Endothelial cell of umbilical vein (primary cell): ENCODE measurements around the gene GALNT14. TPM values are rescaled to one million over a fixed set of nuclear protein-coding genes. Genes with fewer than 3 reads are reported as not detected.

Experiments used
- BruUV-seq: library from RNA; stranded (reverse); fragments of 400-500 nt; replicated peaks from 2 replicates; lab custom pipeline; 2021; lab: Mats Ljungman, UMichigan
- CTCF ChIA-PET: fragments of 300-600, 350-600 bp; sonication (Branson Sonifier 250); formaldehyde crosslinking; loops from one replicate; lab custom pipeline; 2021; ENCODE audit warnings: antibody characterized with exemption, inconsistent platforms; lab: Charles Lee
- POLR2A ChIA-PET: fragments of 300-600, 350-600 bp; sonication (Branson Sonifier 250); formaldehyde crosslinking; loops from one replicate; lab custom pipeline; 2021; ENCODE audit warnings: antibody characterized with exemption, inconsistent platforms; lab: Charles Lee
- DNase-seq: peaks from one replicate; pipeline ENCODE4 v3.0.0-alpha.2; 2011; ENCODE audit warnings: low read depth, low spot score
- FAIRE-seq: peaks from 2 replicates; lab custom pipeline; 2011; peaks lifted over from hg19 to GRCh38; lab: Jason Lieb, UNC
- H2AFZ ChIP-seq: 2 replicates; pipeline ENCODE4 v1.6.0; 2012; ENCODE audit warnings: low read depth, low read length, control low read depth, inconsistent platforms
- H3K27ac ChIP-seq: 2 replicates; pipeline ENCODE4 v1.5.1; 2011; ENCODE audit warnings: low read depth, mild to moderate bottlenecking, control low read depth, low read length, moderate library complexity; ENCODE audit not compliant: insufficient read depth
- H3K27me3 ChIP-seq, 2 experiments: 2 replicates each; pipeline versions ENCODE4 v1.6.0 to v1.6.1; 2011; ENCODE audit warnings: low read length in 2 of 2, mixed read lengths in 1 of 2; ENCODE audit not compliant: control insufficient read depth in 2 of 2, insufficient read depth in 2 of 2
- H3K36me3 ChIP-seq, 2 experiments: 2 replicates in 1 of 2; 3 replicates in 1 of 2; pipeline ENCODE4 v1.5.1; 2011; ENCODE audit warnings: low read length in 2 of 2, mild to moderate bottlenecking in 1 of 2, moderate library complexity in 1 of 2; ENCODE audit not compliant: control insufficient read depth in 2 of 2, insufficient read depth in 2 of 2; ENCODE audit errors: extremely low read depth in 1 of 2
- H3K4me1 ChIP-seq: 3 replicates; pipeline ENCODE4 v1.5.1; 2011; ENCODE audit warnings: mild to moderate bottlenecking, low read length; ENCODE audit not compliant: control insufficient read depth, insufficient read depth; ENCODE audit errors: extremely low read depth
- H3K4me2 ChIP-seq: 2 replicates; pipeline ENCODE4 v1.6.1; 2011; ENCODE audit warnings: low read length, control low read depth, mixed read lengths; ENCODE audit not compliant: insufficient read depth
- H3K4me3 ChIP-seq, 3 experiments: fragments of 200-600 bp in 1 of 3; sonication (generic), shearing (Covaris generic) in 1 of 3; replicated peaks in 1 of 3; 2 replicates each; pipeline ENCODE4 v1.5.1; 2011 to 2016; ENCODE audit warnings: control low read depth in 3 of 3, low read length in 3 of 3, mild to moderate bottlenecking in 2 of 3, inconsistent platforms in 1 of 3, low read depth in 1 of 3, moderate library complexity in 1 of 3; ENCODE audit not compliant: insufficient read depth in 1 of 3
- H3K79me2 ChIP-seq: 2 replicates; pipeline ENCODE4 v1.6.0; 2012; ENCODE audit warnings: low read length, inconsistent platforms; ENCODE audit not compliant: control insufficient read depth, insufficient read depth
- H3K9ac ChIP-seq: replicated peaks from 2 replicates; pipeline ENCODE3; 2011; ENCODE audit warnings: low read length, control low read depth; ENCODE audit not compliant: insufficient read depth; ENCODE audit errors: extremely low read depth
- H3K9me1 ChIP-seq: replicated peaks from 3 replicates; pipeline ENCODE4 v1.6.0; 2011; ENCODE audit warnings: mild to moderate bottlenecking, low read length; ENCODE audit not compliant: control insufficient read depth, insufficient read depth; ENCODE audit errors: extremely low read depth
- H3K9me3 ChIP-seq: replicated peaks from 2 replicates; pipeline ENCODE4 v1.5.1; 2012; ENCODE audit warnings: low read length, inconsistent platforms; ENCODE audit not compliant: control insufficient read depth, insufficient read depth
- H4K20me1 ChIP-seq: replicated peaks from 2 replicates; pipeline ENCODE3; 2011; ENCODE audit warnings: mild to moderate bottlenecking, low read length; ENCODE audit not compliant: control insufficient read depth, insufficient read depth; ENCODE audit errors: extremely low read depth
- EZH2 ChIP-seq: IDR thresholded peaks from 2 replicates; pipeline ENCODE4 v1.6.1; 2012; ENCODE audit warnings: borderline replicate concordance, low read depth, mild to moderate bottlenecking, moderate library complexity, low read length, inconsistent platforms; ENCODE audit not compliant: severe bottlenecking
- FOS ChIP-seq: IDR thresholded peaks from 2 replicates; pipeline ENCODE4 v1.6.1; 2011; ENCODE audit warnings: mild to moderate bottlenecking, low read length, moderate library complexity, borderline replicate concordance; ENCODE audit not compliant: insufficient read depth
- GATA2 ChIP-seq: IDR thresholded peaks from 2 replicates; pipeline ENCODE4 v1.7.0; 2011; ENCODE audit warnings: low read depth, mild to moderate bottlenecking, moderate library complexity, mixed read lengths, low read length; ENCODE audit not compliant: insufficient read length, insufficient read depth
- JUN ChIP-seq: IDR thresholded peaks from 2 replicates; pipeline ENCODE4 v1.6.1; 2011; ENCODE audit warnings: borderline replicate concordance, low read depth; ENCODE audit not compliant: insufficient read length, insufficient read depth
- MYC ChIP-seq: IDR thresholded peaks from one replicate; pipeline ENCODE4 v1.6.1; 2011; ENCODE audit warnings: mild to moderate bottlenecking, low read depth, low read length
- POLR2A ChIP-seq: IDR thresholded peaks from 2 replicates; pipeline ENCODE4 v1.6.1; 2012; ENCODE audit warnings: low read depth, mild to moderate bottlenecking, control low read depth, low read length
- POLR2AphosphoS5 ChIP-seq: IDR thresholded peaks from 2 replicates; pipeline ENCODE4 v1.6.1; 2012; ENCODE audit warnings: low read depth, mild to moderate bottlenecking, control low read depth, low read length, moderate library complexity; ENCODE audit not compliant: insufficient read depth
- dilution Hi-C: fragments of 300-500 bp; cut with MboI; formaldehyde crosslinking; loops from one replicate; pipeline ENCODE4 v1.15.0; 2019; ENCODE audit warnings: low sequenced_read_pairs; ENCODE audit not compliant: extremely low pct_ligation_motif_present
- intact Hi-C: fragments of 100-400 bp; cut with micrococcal nuclease; formaldehyde crosslinking; loops from one replicate; pipeline ENCODE4 v1.10.0; 2022
- polyA plus RNA-seq, 4 experiments: library from polyadenylated mRNA; depleted of rRNA in 3 of 4; stranded (reverse) in 3 of 4; unstranded in 1 of 4; fragments of >200 nt; gene quantifications; 2 replicates each; pipeline versions ENCODE4 v1.2.1 to v1.2.3, GENCODE V29; 2011 to 2012; ENCODE audit warnings: missing spikeins in 1 of 4
- total RNA-seq: library from RNA; stranded (reverse); gene quantifications from 2 replicates; pipeline ENCODE4 v1.2.3, GENCODE V29; 2021
- TF ChIP-seq, protein P1 (sequence below), 2 donors: IDR thresholded peaks; 1 replicate in 1 of 2; 2 replicates in 1 of 2; pipeline ENCODE4 v1.5.1; 2011; ENCODE audit warnings: low read length in 2 of 2, mild to moderate bottlenecking in 2 of 2, moderate library complexity in 2 of 2, control low read depth in 1 of 2, inconsistent platforms in 1 of 2, low read depth in 1 of 2; ENCODE audit not compliant: insufficient read depth in 1 of 2; ENCODE audit errors: extremely low read depth in 1 of 2
- TF ChIP-seq, protein P2 (sequence below): IDR thresholded peaks from 2 replicates; pipeline ENCODE4 v1.6.1; 2011; ENCODE audit not compliant: insufficient read depth, insufficient read length

Gene GALNT14
- total and polyA plus RNA-seq, 2 donors (not counting 3 experiments of a cell fraction or from before 2014, with no cell fraction given), result 0.04 to 0.40 TPM

DNA sequence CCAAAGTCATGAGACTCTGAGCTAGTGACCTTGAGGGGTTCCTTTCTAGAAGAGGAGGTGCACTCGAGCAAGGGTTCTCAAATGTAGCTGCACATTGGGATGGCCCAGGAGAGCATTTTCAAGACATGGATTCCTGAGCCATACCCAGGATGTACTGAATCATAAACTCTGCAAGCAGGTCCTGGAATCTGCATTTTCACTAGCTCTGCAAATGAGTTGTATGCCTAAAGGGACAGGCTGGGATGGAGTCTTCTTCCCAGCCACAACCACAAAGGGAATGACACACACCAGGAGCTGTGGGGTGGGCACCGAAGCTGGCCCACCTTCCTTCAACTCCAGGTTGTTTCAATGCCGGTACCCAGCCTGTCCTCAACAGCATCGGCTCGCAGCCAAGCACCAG, 90.6 kb downstream of the GALNT14 start:
- ChIA-PET POLR2A (no interaction called here), CTCF (no interaction called here)
- H3K9me3 ChIP-seq, result peaks cover 2% of the 10 kb centered on the region
- no peaks in the 10 kb centered on the region for H3K27me3 ChIP-seq
- H2AFZ ChIP-seq, result no peak overlapping the region
- TF ChIP-seq FOS, result no peak
- TF ChIP-seq POLR2AphosphoS5, result no peak
- TF ChIP-seq JUN, result no peak
- TF ChIP-seq MYC, result no peak
- TF ChIP-seq POLR2A, result no peak
- TF ChIP-seq, protein P1, sequence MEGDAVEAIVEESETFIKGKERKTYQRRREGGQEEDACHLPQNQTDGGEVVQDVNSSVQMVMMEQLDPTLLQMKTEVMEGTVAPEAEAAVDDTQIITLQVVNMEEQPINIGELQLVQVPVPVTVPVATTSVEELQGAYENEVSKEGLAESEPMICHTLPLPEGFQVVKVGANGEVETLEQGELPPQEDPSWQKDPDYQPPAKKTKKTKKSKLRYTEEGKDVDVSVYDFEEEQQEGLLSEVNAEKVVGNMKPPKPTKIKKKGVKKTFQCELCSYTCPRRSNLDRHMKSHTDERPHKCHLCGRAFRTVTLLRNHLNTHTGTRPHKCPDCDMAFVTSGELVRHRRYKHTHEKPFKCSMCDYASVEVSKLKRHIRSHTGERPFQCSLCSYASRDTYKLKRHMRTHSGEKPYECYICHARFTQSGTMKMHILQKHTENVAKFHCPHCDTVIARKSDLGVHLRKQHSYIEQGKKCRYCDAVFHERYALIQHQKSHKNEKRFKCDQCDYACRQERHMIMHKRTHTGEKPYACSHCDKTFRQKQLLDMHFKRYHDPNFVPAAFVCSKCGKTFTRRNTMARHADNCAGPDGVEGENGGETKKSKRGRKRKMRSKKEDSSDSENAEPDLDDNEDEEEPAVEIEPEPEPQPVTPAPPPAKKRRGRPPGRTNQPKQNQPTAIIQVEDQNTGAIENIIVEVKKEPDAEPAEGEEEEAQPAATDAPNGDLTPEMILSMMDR (IDR thresholded peaks at IDR 0.05; ENCODE audit: extremely low read depth in 1 of 2, insufficient read depth in 1 of 2, low read depth in 1 of 2, low read length in 2 of 2), result no peak
- TF ChIP-seq EZH2, result no peak
- TF ChIP-seq GATA2, result no peak
- TF ChIP-seq, protein P2, sequence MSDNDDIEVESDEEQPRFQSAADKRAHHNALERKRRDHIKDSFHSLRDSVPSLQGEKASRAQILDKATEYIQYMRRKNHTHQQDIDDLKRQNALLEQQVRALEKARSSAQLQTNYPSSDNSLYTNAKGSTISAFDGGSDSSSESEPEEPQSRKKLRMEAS, result no peak
- no peak overlapping the region for H3K4me2 ChIP-seq
- H3K9me1 ChIP-seq, result no peaks in the 10 kb centered on the region
- H3K79me2 ChIP-seq, result no peaks in the 10 kb centered on the region
- no peak overlapping the region for H3K27ac ChIP-seq
- H3K9ac ChIP-seq, result no peak overlapping the region
- H4K20me1 ChIP-seq, result no peaks in the 10 kb centered on the region
- H3K36me3 ChIP-seq, result no peaks in the 10 kb centered on the region
- intact Hi-C loops, result no loop called here
- no peaks in the 10 kb centered on the region for H3K4me1 ChIP-seq
- dilution Hi-C loops, result no loop called here
- DNase-seq, result no peak
- H3K4me3 ChIP-seq, result no peak overlapping the region
- no TSS peak for BruUV-seq
- FAIRE-seq, result no peak
